ENCODE data around the gene BTBD16.

DNA sequence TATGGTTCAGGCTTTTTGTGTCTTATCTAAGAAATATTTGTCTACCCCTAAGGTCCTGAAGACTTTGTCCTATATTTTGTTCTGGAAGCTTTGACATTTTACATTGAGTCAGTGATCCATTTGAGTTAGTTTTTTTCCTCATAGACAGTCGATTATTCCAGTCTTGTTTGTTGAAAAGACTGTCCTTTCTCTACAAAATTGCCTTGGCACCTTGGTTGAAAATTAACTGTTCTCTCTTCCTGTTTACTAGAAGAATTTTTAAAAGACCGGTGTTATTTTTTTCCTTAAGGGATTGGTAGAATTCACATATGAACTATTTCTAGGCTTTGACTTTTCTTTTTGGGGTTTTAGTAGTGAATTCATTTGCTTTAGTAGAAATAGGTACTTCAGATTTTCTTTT lies 115.4 kb downstream of the BTBD16 start:
- TF ChIP-seq, protein P1, sequence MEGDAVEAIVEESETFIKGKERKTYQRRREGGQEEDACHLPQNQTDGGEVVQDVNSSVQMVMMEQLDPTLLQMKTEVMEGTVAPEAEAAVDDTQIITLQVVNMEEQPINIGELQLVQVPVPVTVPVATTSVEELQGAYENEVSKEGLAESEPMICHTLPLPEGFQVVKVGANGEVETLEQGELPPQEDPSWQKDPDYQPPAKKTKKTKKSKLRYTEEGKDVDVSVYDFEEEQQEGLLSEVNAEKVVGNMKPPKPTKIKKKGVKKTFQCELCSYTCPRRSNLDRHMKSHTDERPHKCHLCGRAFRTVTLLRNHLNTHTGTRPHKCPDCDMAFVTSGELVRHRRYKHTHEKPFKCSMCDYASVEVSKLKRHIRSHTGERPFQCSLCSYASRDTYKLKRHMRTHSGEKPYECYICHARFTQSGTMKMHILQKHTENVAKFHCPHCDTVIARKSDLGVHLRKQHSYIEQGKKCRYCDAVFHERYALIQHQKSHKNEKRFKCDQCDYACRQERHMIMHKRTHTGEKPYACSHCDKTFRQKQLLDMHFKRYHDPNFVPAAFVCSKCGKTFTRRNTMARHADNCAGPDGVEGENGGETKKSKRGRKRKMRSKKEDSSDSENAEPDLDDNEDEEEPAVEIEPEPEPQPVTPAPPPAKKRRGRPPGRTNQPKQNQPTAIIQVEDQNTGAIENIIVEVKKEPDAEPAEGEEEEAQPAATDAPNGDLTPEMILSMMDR (IDR thresholded peaks at IDR 0.05; ENCODE audit: extremely low read depth in 1 of 2, insufficient read depth in 1 of 2, low read depth in 1 of 2, low read length in 2 of 2) = no peak
- TF ChIP-seq JUN (IDR thresholded peaks at IDR 0.05; ENCODE audit: borderline replicate concordance, insufficient read depth, insufficient read length, low read depth) = no peak
